GM12878 (cell line): ENCODE data around the gene ADK. TPM values are rescaled to one million over a fixed set of nuclear protein-coding genes. Genes with fewer than 3 reads are reported as not detected.
A peak's percentile ranks its signal among the peaks of the same experiment; 100 is the strongest.

ENCODE experiments used
- ATAC-seq: fragments of 200-7000 bp; cut with Tn5 transposase; 3 replicates; pipeline ENCODE4 v1.9.1; 2020; ENCODE audit warnings: mild to moderate bottlenecking, moderate library complexity
- BruUV-seq: library from RNA; stranded (reverse); fragments of 400-500 nt; replicated peaks from 2 replicates; lab custom pipeline; 2021; lab: Mats Ljungman, UMichigan
- CTCF ChIA-PET: fragments of 300-600 bp; sonication (Branson Sonifier 250); formaldehyde crosslinking; extraction: SDS; loops from one replicate; lab custom pipeline; 2021; ENCODE audit warnings: inconsistent platforms; lab: Yijun Ruan, JAX
- POLR2A ChIA-PET: fragments of 350-600 bp; formaldehyde crosslinking; extraction: SDS; loops from one replicate; lab custom pipeline; 2021; ENCODE audit warnings: inconsistent platforms; lab: Charles Lee
- RAD21 ChIA-PET: fragments of 300-600 bp; sonication (Branson Sonifier 250); formaldehyde crosslinking; loops from one replicate; lab custom pipeline; 2023; ENCODE audit warnings: antibody characterized with exemption; ENCODE audit not compliant: unreplicated experiment; lab: Charles Lee
- SMC1A ChIA-PET: fragments of 300-600 bp; sonication (Branson Sonifier 250); formaldehyde crosslinking; loops from one replicate; lab custom pipeline; 2023; ENCODE audit not compliant: unreplicated experiment, uncharacterized antibody; lab: Charles Lee
- DNase-seq: peaks from one replicate; pipeline ENCODE4 v3.0.0-alpha.2; 2011; ENCODE audit warnings: low read depth, low spot score
- FAIRE-seq: peaks from 3 replicates; lab custom pipeline; 2011; peaks lifted over from hg19 to GRCh38; lab: Jason Lieb, UNC
- H2AFZ ChIP-seq: 2 replicates; pipeline ENCODE4 v1.6.0; 2011; ENCODE audit warnings: low read depth, low read length, control low read depth; ENCODE audit not compliant: control insufficient read depth
- H3K27ac ChIP-seq: 2 replicates; pipeline ENCODE4 v1.5.1; 2011; ENCODE audit warnings: control low read depth; ENCODE audit not compliant: control insufficient read depth, insufficient read depth
- H3K27me3 ChIP-seq, 2 experiments: replicated peaks in 1 of 2; 2 replicates each; pipeline versions ENCODE4 v1.6.0 to v1.6.1; 2011; ENCODE audit warnings: low read length in 1 of 2; ENCODE audit not compliant: control insufficient read depth in 2 of 2, insufficient read depth in 2 of 2
- H3K36me3 ChIP-seq, 2 experiments: 2 replicates each; pipeline ENCODE4 v1.5.1; 2011; ENCODE audit warnings: low read length in 1 of 2; ENCODE audit not compliant: control insufficient read depth in 2 of 2, insufficient read depth in 2 of 2
- H3K4me1 ChIP-seq: 2 replicates; pipeline ENCODE4 v1.6.1; 2011; ENCODE audit warnings: mild to moderate bottlenecking, low read length, moderate library complexity, mixed read lengths; ENCODE audit not compliant: control insufficient read depth, insufficient read depth
- H3K4me2 ChIP-seq: 2 replicates; pipeline ENCODE4 v1.6.0; 2011; ENCODE audit warnings: control low read depth; ENCODE audit not compliant: control insufficient read depth, insufficient read depth
- H3K4me3 ChIP-seq: fragments of 200-600 bp; sonication (generic); 2 replicates; pipeline ENCODE4 v1.5.1; 2016
- H3K79me2 ChIP-seq: 2 replicates; pipeline ENCODE4 v1.6.0; 2011; ENCODE audit warnings: low read length; ENCODE audit not compliant: control insufficient read depth, insufficient read depth
- H3K9ac ChIP-seq: 2 replicates; pipeline ENCODE4 v1.8.0; 2011; ENCODE audit warnings: low read length, control low read depth, mixed read lengths; ENCODE audit not compliant: control insufficient read depth, insufficient read depth
- H3K9me3 ChIP-seq: replicated peaks from 3 replicates; pipeline ENCODE4 v1.5.1; 2011; ENCODE audit warnings: mild to moderate bottlenecking, low read length; ENCODE audit not compliant: control insufficient read depth, insufficient read depth
- H4K20me1 ChIP-seq: 2 replicates; pipeline ENCODE4 v1.6.0; 2011; ENCODE audit not compliant: control insufficient read depth, insufficient read depth
- ATF7 ChIP-seq: fragments of 450-650 bp; IDR thresholded peaks from 2 replicates; pipeline ENCODE4 v1.6.1; 2016; ENCODE audit warnings: low read depth, mild to moderate bottlenecking
- ETV6 ChIP-seq, 2 experiments: fragments of 450-650 bp in 1 of 2; IDR thresholded peaks in 1 of 2; conservative IDR thresholded peaks in 1 of 2; 2 replicates each; pipeline ENCODE4 v1.6.1; 2014; ENCODE audit warnings: antibody characterized with exemption in 1 of 2, borderline replicate concordance in 1 of 2, low read depth in 1 of 2, mild to moderate bottlenecking in 1 of 2, moderate library complexity in 1 of 2
- HDGF ChIP-seq: fragments of 450-650 bp; IDR thresholded peaks from 2 replicates; pipeline ENCODE4 v1.6.1; 2016; ENCODE audit warnings: antibody characterized with exemption
- MEF2A ChIP-seq: IDR thresholded peaks from 2 replicates; pipeline ENCODE4 v1.6.1; 2011; ENCODE audit warnings: low read depth, mild to moderate bottlenecking, low read length, moderate library complexity; ENCODE audit not compliant: insufficient read depth
- MEF2B ChIP-seq: fragments of 450-650 bp; IDR thresholded peaks from 2 replicates; pipeline ENCODE4 v1.6.1; 2018; ENCODE audit warnings: mild to moderate bottlenecking, moderate library complexity; ENCODE audit not compliant: partially characterized antibody, poor library complexity, severe bottlenecking
- NFYB ChIP-seq: IDR thresholded peaks from 2 replicates; pipeline ENCODE4 v1.6.1; 2011; ENCODE audit warnings: low read depth, mild to moderate bottlenecking, low read length, improper control_type of control experiment, moderate library complexity; ENCODE audit not compliant: insufficient read depth
- SPI1 ChIP-seq: IDR thresholded peaks from 2 replicates; pipeline ENCODE4 v1.6.1; 2011; ENCODE audit warnings: low read depth, mild to moderate bottlenecking, low read length, moderate library complexity, borderline replicate concordance; ENCODE audit not compliant: insufficient read depth
- TBL1XR1 ChIP-seq: IDR thresholded peaks from 2 replicates; pipeline ENCODE4 v1.6.1; 2012; ENCODE audit warnings: low read depth, low read length, improper control_type of control experiment
- TCF7 ChIP-seq: IDR thresholded peaks from 2 replicates; pipeline ENCODE4 v1.6.1; 2014; ENCODE audit warnings: antibody characterized with exemption, borderline replicate concordance
- WGBS: methylation state at CpG from one replicate; pipeline ENCODE4 v1.1.6; 2016; ENCODE audit warnings: low lambda C conversion rate; ENCODE audit not compliant: insufficient replicate concordance, insufficient coverage; ENCODE audit errors: missing lambda C conversion rate; 5-methylcytosine and 5-hydroxymethylcytosine counted together
- in situ Hi-C: fragments of 300-500 bp; cut with MboI; formaldehyde crosslinking; loops from 9 replicates; pipeline ENCODE4 v1.14.3; 2018; ENCODE audit warnings: mixed read lengths
- intact Hi-C: fragments of 100-400 bp; cut with micrococcal nuclease; formaldehyde crosslinking; loops from one replicate; pipeline ENCODE4 v1.14.2; 2022; ENCODE audit not compliant: unreplicated experiment
- polyA plus RNA-seq, 11 experiments: library from polyadenylated mRNA; depleted of rRNA in 4 of 11; unstranded in 6 of 11; stranded (reverse) in 5 of 11; fragments of >200 nt; fragmentation: Nextera tagmentation in 4 of 11; fragmentation: Illumina TruSeq in 1 of 11; extraction: Ambion mirVana in 4 of 11; extraction: Trizol in 1 of 11; gene quantifications; 1 replicate in 1 of 11; 2 replicates in 10 of 11; pipeline versions ENCODE4 v1.2.1 to v1.2.3, GENCODE V29; 2011 to 2016; ENCODE audit warnings: inconsistent platforms in 2 of 11, missing spikeins in 2 of 11, low read depth in 1 of 11
- total RNA-seq, 4 experiments: library from RNA; depleted of rRNA in 3 of 4; stranded (reverse); fragments of >200 nt in 3 of 4; fragmentation: Illumina TruSeq in 1 of 4; extraction: Trizol in 1 of 4; gene quantifications; 2 replicates each; pipeline versions ENCODE4 v1.2.1 to v1.2.3, GENCODE V29; 2013 to 2021
- TF ChIP-seq, protein P1 (sequence below): IDR thresholded peaks from 2 replicates; pipeline ENCODE4 v1.6.1; 2011; ENCODE audit warnings: low read depth, low read length, improper control_type of control experiment, borderline replicate concordance
- TF ChIP-seq, protein P2 (sequence below): IDR thresholded peaks from 2 replicates; pipeline ENCODE4 v1.6.1; 2011; ENCODE audit warnings: borderline replicate concordance, low read depth, mild to moderate bottlenecking, moderate library complexity, mixed read lengths, low read length; ENCODE audit not compliant: insufficient read depth; ENCODE audit errors: extremely low read length
- TF ChIP-seq, protein P3 (sequence below): fragments of 450-650 bp; IDR thresholded peaks from 2 replicates; pipeline ENCODE4 v1.6.1; 2017; ENCODE audit warnings: mild to moderate bottlenecking, low read depth, inconsistent platforms; ENCODE audit not compliant: poor library complexity, severe bottlenecking

The ADK gene
- total and polyA plus RNA-seq, 10 of the 15 experiments (the other 5 are each of a cell fraction or from before 2014, with no cell fraction given), result 42.0 to 151 (median 81.6) TPM

DNA sequence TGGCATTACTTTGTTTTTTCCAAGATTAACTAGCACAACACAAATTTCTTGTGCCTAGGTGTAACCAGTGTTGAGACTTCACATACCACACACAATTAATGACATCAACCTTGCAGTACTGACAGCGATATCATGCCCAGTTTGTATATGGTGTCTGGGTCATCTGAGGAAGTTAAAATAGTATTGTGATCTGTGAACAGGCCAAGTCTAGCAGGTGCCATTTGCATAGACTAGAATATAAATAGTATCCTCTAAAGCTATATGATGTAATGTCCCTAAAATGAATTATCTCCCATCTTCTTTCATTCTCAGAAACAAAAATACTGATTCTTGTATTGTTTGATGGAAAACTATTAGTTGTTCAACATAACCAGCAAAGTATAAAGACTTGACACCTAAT lies 499.6 kb downstream of the ADK start:
- POLR2A ChIA-PET, result interaction anchor here (0.5 to 1.9 kb wide), 2 partner anchors 28 to 56 kb away, joined by 4 to 7 read pairs; no protein-coding TSS in a partner anchor
- H4K20me1 ChIP-seq, result no peaks in the 10 kb centered on the region
- H3K4me1 ChIP-seq, result no peaks in the 10 kb centered on the region
- BruUV-seq, result no TSS peak
- DNase-seq (no peak), FAIRE-seq (peak; percentile 23), ATAC-seq (peak; percentile 81)
- no peak overlapping the region for H3K4me2 ChIP-seq
- in situ Hi-C loops, result no loop called here
- WGBS, result 92% methylated on average over 1 of the region's 1 CpG
- no peaks in the 10 kb centered on the region for H3K79me2 ChIP-seq
- H3K9me3 ChIP-seq, result no peaks in the 10 kb centered on the region; the same call in 1 of the 3 replicates
- RAD21 ChIA-PET, result interaction anchor here (1.1 kb wide), 2 partner anchors 16 to 32 kb away, joined by 3 to 5 read pairs; no protein-coding TSS in a partner anchor
- no peak overlapping the region for H3K4me3 ChIP-seq
- H3K27ac ChIP-seq, result no peak overlapping the region
- CTCF ChIA-PET, result interaction anchor here (1.0 to 1.7 kb wide), 3 partner anchors 19 to 31 kb away, joined by 3 read pairs; no protein-coding TSS in a partner anchor
- SMC1A ChIA-PET, result interaction anchor here (0.8 to 1.6 kb wide), 13 partner anchors 9 to 369 kb away, joined by 3 to 6 read pairs (median 4); no protein-coding TSS in a partner anchor
- H2AFZ ChIP-seq, result no peak overlapping the region
- H3K9ac ChIP-seq, result no peak overlapping the region
- no peaks in the 10 kb centered on the region for H3K27me3 ChIP-seq
- intact Hi-C loops, result no loop called here
- H3K36me3 ChIP-seq, result no peaks in the 10 kb centered on the region; a peak in 1 of 4 replicates
- TF ChIP-seq ETV6 (conservative IDR thresholded peaks at IDR 0.05 in 1 of 2, IDR thresholded peaks at IDR 0.05 in 1 of 2; ENCODE audit: borderline replicate concordance in 1 of 2, low read depth in 1 of 2) (no peak), NFYB (no peak), HDGF (no peak), ATF7 (0 out of 2 replicates have a peak, but pooled peaks have one; percentile 18), SPI1 (no peak), TBL1XR1 (no peak), MEF2A (0 out of 2 replicates have a peak, but pooled peaks have one; percentile 51), MEF2B (peak; percentile 29), TCF7 (no peak)
- TF ChIP-seq, protein P1, sequence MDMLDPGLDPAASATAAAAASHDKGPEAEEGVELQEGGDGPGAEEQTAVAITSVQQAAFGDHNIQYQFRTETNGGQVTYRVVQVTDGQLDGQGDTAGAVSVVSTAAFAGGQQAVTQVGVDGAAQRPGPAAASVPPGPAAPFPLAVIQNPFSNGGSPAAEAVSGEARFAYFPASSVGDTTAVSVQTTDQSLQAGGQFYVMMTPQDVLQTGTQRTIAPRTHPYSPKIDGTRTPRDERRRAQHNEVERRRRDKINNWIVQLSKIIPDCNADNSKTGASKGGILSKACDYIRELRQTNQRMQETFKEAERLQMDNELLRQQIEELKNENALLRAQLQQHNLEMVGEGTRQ, result no peak
- TF ChIP-seq, protein P2, sequence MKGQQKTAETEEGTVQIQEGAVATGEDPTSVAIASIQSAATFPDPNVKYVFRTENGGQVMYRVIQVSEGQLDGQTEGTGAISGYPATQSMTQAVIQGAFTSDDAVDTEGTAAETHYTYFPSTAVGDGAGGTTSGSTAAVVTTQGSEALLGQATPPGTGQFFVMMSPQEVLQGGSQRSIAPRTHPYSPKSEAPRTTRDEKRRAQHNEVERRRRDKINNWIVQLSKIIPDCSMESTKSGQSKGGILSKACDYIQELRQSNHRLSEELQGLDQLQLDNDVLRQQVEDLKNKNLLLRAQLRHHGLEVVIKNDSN, result no peak
- TF ChIP-seq, protein P3, sequence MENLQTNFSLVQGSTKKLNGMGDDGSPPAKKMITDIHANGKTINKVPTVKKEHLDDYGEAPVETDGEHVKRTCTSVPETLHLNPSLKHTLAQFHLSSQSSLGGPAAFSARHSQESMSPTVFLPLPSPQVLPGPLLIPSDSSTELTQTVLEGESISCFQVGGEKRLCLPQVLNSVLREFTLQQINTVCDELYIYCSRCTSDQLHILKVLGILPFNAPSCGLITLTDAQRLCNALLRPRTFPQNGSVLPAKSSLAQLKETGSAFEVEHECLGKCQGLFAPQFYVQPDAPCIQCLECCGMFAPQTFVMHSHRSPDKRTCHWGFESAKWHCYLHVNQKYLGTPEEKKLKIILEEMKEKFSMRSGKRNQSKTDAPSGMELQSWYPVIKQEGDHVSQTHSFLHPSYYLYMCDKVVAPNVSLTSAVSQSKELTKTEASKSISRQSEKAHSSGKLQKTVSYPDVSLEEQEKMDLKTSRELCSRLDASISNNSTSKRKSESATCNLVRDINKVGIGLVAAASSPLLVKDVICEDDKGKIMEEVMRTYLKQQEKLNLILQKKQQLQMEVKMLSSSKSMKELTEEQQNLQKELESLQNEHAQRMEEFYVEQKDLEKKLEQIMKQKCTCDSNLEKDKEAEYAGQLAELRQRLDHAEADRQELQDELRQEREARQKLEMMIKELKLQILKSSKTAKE, result no peak
